ENCODE results near the gene MAP2K6.
A peak's percentile ranks its signal among the peaks of the same experiment; 100 is the strongest.

MAP2K6 gene

DNA sequence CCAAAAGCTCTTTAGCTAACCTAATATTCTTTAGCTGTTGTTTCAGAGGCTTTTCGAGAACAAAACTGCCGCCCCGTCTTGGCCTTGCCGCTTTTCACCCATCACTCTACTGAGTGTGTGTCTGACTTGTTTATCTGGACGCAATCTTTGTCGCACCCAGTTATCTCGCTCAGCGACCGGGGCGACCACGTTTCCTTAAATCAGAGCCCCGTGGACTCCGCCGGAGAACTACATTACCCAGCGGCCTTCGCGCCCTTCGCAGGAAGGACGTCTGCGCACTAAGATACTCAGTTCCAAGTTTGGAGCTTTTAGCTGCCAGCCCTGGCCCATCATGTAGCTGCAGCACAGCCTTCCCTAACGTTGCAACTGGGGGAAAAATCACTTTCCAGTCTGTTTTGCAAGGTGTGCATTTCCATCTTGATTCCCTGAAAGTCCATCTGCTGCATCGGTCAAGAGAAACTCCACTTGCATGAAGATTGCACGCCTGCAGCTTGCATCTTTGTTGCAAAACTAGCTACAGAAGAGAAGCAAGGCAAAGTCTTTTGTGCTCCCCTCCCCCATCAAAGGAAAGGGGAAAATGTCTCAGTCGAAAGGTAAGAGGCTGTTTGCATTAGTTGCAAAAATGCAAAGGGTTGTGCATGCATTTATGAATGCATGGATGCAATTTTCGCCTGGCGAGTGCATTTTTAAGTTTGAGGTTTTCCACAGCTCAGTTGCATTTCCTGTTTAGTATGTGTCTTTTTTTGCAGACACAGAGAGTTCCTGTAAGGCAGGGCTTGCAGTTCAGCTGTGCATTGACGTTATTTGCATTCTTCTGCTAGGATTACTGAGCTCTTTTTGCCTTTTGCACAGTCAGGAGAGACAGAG is at the start of gene MAP2K6:
MAP2K6 (plus strand) TSS at position 290 of the 867 bp plus-strand sequence; CDS start at position 578, 288 bp downstream.
- TF ChIP-seq CTCF (IDR thresholded peaks at IDR 0.05; ENCODE audit: borderline replicate concordance, control extremely low read depth, extremely low read depth, insufficient read depth, missing control alignments) = no peak
- in situ Hi-C loops (cut with MboI; ENCODE audit: low sequenced_read_pairs, unreplicated experiment) = no loop called here
- DNase-seq (ENCODE audit: low spot score) = peak; percentile 81

GRCh38 chr17:69367298-69367697 is 47.2 kb upstream of the MAP2K6 start:
- peak; percentile 28 for DNase-seq (ENCODE audit: low spot score)
- TF ChIP-seq CTCF (IDR thresholded peaks at IDR 0.05; ENCODE audit: borderline replicate concordance, control extremely low read depth, extremely low read depth, insufficient read depth, missing control alignments) = no peak
- in situ Hi-C loops (cut with MboI; ENCODE audit: low sequenced_read_pairs, unreplicated experiment) = no loop called here

GRCh38 chr17:69373069-69373468 is 41.4 kb upstream of the MAP2K6 start:
- no peak for TF ChIP-seq CTCF (IDR thresholded peaks at IDR 0.05; ENCODE audit: borderline replicate concordance, control extremely low read depth, extremely low read depth, insufficient read depth, missing control alignments)

GRCh38 chr17:69375229-69375628 is 39.3 kb upstream of the MAP2K6 start:
- in situ Hi-C loops (cut with MboI; ENCODE audit: low sequenced_read_pairs, unreplicated experiment) = no loop called here
- no peak for DNase-seq (ENCODE audit: low spot score)
- TF ChIP-seq CTCF (IDR thresholded peaks at IDR 0.05; ENCODE audit: borderline replicate concordance, control extremely low read depth, extremely low read depth, insufficient read depth, missing control alignments) = no peak

More at GRCh38 chr17:69373069-69373468, 41.4 kb upstream of the MAP2K6 start:
- DNase-seq (ENCODE audit: low spot score) = no peak
- in situ Hi-C loops (cut with MboI; ENCODE audit: low sequenced_read_pairs, unreplicated experiment) = no loop called here

- no peak for DNase-seq (ENCODE audit: low spot score)
- in situ Hi-C loops (cut with MboI; ENCODE audit: low sequenced_read_pairs, unreplicated experiment) = no loop called here
- no peak for TF ChIP-seq CTCF (IDR thresholded peaks at IDR 0.05; ENCODE audit: borderline replicate concordance, control extremely low read depth, extremely low read depth, insufficient read depth, missing control alignments)
Measured at GRCh38 chr17:69388822-69389442, 25.6 kb upstream of the MAP2K6 start.

DNA sequence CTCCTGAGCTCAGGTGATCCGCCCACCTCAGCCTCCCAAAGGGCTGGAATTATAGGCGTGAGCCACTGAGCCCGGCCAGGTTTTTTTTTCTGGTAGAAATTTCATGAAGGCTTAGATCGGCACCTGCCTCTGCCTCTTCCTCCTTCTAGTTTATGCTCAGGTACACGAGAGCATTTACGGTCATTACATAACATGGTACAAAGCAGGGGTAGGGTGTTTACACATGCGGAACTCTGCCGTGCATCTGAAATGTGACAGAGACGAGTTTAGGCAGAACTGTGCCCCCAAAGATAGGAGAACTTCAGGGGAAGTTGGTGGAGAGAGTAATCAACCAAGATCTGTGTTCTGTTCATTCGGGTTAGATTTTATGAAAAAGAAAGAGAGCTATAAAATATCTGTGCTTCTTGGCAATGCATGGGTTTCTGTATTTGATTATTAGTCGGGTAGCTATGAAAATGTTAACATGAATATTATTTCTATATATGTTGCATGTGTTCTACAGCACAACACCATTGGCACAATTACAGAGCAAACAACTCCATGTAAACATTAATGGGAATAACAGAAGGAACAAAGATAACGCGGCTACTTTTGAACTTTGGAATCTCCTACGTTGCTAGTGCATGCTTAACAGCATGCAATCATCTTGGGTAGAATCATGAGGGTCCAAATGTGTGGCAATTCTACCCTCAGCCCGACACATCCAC is 23.5 kb upstream of the MAP2K6 start:
- in situ Hi-C loops (cut with MboI; ENCODE audit: low sequenced_read_pairs, unreplicated experiment) = no loop called here
- no peak for DNase-seq (ENCODE audit: low spot score)
- no peak for TF ChIP-seq CTCF (IDR thresholded peaks at IDR 0.05; ENCODE audit: borderline replicate concordance, control extremely low read depth, extremely low read depth, insufficient read depth, missing control alignments)

Data from GM13976 (cell line).